Activated CD8-positive, alpha-beta memory T cell treated with anti-CD3 and anti-CD28 coated beads for 48 hours (primary cell): ENCODE data around the gene DNMT3L.
"Not testable (repeated sequence)": the region's sequence is repeated elsewhere in the genome, so short reads cannot be mapped to it uniquely, and the experiment has no call there.

ENCODE experiments used
- DNase-seq, 3 experiments: peaks; one replicate each; pipeline ENCODE4 v3.0.0-alpha.2; 2020; ENCODE audit warnings: low read depth in 2 of 3, low spot score in 2 of 3

DNMT3L gene

GRCh38 chr21:44249204-44250037, 12.3 kb downstream of the DNMT3L start:
- DNase-seq = not testable (repeated sequence)

GRCh38 chr21:44247904-44248303, 13.8 kb downstream of the DNMT3L start:
- DNase-seq = not testable (repeated sequence)

GRCh38 chr21:44243980-44244379, 17.7 kb downstream of the DNMT3L start:
- not testable (repeated sequence) for DNase-seq

- DNase-seq = not testable (repeated sequence)
Observed at GRCh38 chr21:44241281-44241680, 20.4 kb downstream of the DNMT3L start.

GRCh38 chr21:44240842-44241241, 20.9 kb downstream of the DNMT3L start, which contains the start of gene ICOSLG:
TSS of gene ICOSLG (minus strand) at chr21:44240943. CDS start at chr21:44240817, 126 bp downstream.
- DNase-seq = not testable (repeated sequence)

- DNase-seq = not testable (repeated sequence)
Observed at GRCh38 chr21:44240353-44240752, 21.3 kb downstream of the DNMT3L start.

GRCh38 chr21:44229561-44229960, 32.1 kb downstream of the DNMT3L start:
- not testable (repeated sequence) for DNase-seq

- not testable (repeated sequence) for DNase-seq
Observed at GRCh38 chr21:44228109-44228508, 33.6 kb downstream of the DNMT3L start.

GRCh38 chr21:44227614-44228013, 34.1 kb downstream of the DNMT3L start:
- not testable (repeated sequence) for DNase-seq

GRCh38 chr21:44225605-44226004, 36.1 kb downstream of the DNMT3L start:
- not testable (repeated sequence) for DNase-seq

- DNase-seq = not testable (repeated sequence)
Observed at GRCh38 chr21:44223334-44223733, 38.4 kb downstream of the DNMT3L start.

GRCh38 chr21:44220674-44221073, 41.0 kb downstream of the DNMT3L start:
- not testable (repeated sequence) for DNase-seq

GRCh38 chr21:44218461-44218860, 43.2 kb downstream of the DNMT3L start:
- DNase-seq = not testable (repeated sequence)

GRCh38 chr21:44211978-44212377, 49.7 kb downstream of the DNMT3L start:
- DNase-seq = not testable (repeated sequence)

GRCh38 chr21:44211574-44211973, 50.1 kb downstream of the DNMT3L start:
- DNase-seq = not testable (repeated sequence)

- DNase-seq = not testable (repeated sequence)
Observed at GRCh38 chr21:44207860-44208646, 53.6 kb downstream of the DNMT3L start.

- DNase-seq = not testable (repeated sequence)
Observed at GRCh38 chr21:44206698-44207676, 54.7 kb downstream of the DNMT3L start.

GRCh38 chr21:44206187-44206586, 55.5 kb downstream of the DNMT3L start:
- not testable (repeated sequence) for DNase-seq

GRCh38 chr21:44202590-44203299, 59.0 kb downstream of the DNMT3L start:
- not testable (repeated sequence) for DNase-seq

GRCh38 chr21:44199997-44200396, 61.7 kb downstream of the DNMT3L start:
- not testable (repeated sequence) for DNase-seq
